Measurements from ENCODE around the gene SLC25A52. TPM values are rescaled to one million over a fixed set of nuclear protein-coding genes. Genes with fewer than 3 reads are reported as not detected.
"Not testable (repeated sequence)": the region's sequence is repeated elsewhere in the genome, so short reads cannot be mapped to it uniquely, and the experiment has no call there.

The SLC25A52 gene
- total RNA-seq, 1 donor from 2014 or later = not detected

- intact Hi-C loops (cut with DNase I) = no loop called here
- Histone ChIP-seq H3K27ac (no peak overlapping the region), H3K9me3 (no peaks in the 10 kb centered on the region), H3K4me3 (no peak overlapping the region), H3K4me1 (no peaks in the 10 kb centered on the region), H3K27me3 (no peaks in the 10 kb centered on the region), H3K36me3 (no peaks in the 10 kb centered on the region)
- no peak for TF ChIP-seq POLR2A (IDR thresholded peaks at IDR 0.05)
- TF ChIP-seq CTCF (IDR thresholded peaks at IDR 0.05) = no peak
- no peak for TF ChIP-seq POLR2AphosphoS5 (IDR thresholded peaks at IDR 0.05; ENCODE audit: insufficient read depth in 1 of 2, low read depth in 1 of 2)
- DNase-seq (ENCODE audit: extremely low spot score in 2 of 2) = no peak
Observed at GRCh38 chr18:31740180-31740579, 20.5 kb downstream of the SLC25A52 start.

DNA sequence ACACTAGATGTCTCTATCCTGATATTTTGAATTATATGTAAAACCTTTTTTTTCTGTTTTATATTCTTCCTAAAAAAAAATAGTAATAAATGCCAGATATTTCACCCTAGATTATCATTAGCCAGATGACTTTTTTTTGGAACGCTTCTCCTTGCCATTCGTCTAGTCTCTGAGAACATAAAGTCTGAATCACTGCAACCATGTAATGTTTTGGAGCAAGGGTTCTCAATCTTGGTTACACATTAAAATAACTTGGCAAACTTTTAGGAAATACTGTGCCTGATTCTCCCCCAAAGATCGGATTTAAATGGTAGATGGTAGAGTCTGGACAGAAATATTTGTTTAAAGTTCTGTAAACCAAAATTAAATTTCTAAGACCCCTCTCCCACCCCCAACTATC lies 21.0 kb downstream of the SLC25A52 start:
- H3K27ac ChIP-seq = no peak overlapping the region
- H3K27me3 ChIP-seq = no peaks in the 10 kb centered on the region
- intact Hi-C loops (cut with DNase I) = no loop called here
- no peak overlapping the region for H3K4me3 ChIP-seq
- H3K9me3 ChIP-seq = no peaks in the 10 kb centered on the region
- no peaks in the 10 kb centered on the region for H3K4me1 ChIP-seq
- H3K36me3 ChIP-seq = no peaks in the 10 kb centered on the region
- no peak for DNase-seq (ENCODE audit: extremely low spot score in 2 of 2)
- TF ChIP-seq POLR2A (IDR thresholded peaks at IDR 0.05) = no peak
- TF ChIP-seq POLR2AphosphoS5 (IDR thresholded peaks at IDR 0.05; ENCODE audit: insufficient read depth in 1 of 2, low read depth in 1 of 2) = no peak
- no peak for TF ChIP-seq CTCF (IDR thresholded peaks at IDR 0.05)

DNA sequence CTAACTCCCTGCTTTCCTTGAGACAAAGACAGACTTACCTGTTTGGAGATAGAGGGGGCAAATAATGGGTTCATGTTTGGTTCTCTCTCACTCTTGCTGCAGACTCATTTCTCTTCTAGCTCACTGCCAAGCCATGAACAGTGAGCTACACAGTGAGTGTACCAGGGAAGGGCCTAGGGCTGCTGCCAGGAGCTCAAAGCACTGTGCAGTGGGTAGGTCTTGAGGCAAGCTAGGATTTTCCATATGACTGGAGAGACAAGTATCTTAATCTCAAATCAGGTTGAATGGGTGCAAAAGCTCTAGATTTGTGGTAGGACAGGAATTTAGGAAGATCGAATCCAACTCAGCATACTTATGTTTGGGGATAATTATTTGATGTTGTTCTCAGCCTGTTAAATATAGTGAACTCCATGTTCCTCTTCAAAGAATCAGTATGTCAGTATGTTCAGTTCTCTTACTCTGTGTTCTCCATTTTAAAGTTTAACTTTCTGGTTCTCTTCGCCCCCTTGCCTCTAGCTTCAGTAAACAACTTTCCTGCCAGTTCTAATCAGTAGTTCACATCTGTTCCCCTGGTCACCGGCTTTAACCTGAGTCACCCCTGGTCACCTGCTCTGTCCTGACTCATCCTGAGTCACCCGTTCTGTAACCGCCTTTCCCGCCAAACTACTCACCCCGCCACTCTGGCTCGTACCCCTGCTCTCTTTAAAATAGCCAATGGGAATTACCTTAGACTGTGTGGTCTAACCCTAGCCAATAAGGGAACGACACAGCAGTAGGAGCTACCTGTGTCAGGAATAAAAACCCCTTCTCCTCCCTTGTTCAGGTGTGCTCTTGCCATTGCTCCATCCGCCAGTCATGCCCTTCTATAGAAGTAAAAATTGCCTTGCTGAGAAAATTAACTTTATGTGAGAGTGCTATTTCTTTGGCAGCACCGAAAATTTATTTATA lies 21.9 kb downstream of the SLC25A52 start:
- Histone ChIP-seq H3K27me3 (no peaks in the 10 kb centered on the region), H3K4me1 (no peaks in the 10 kb centered on the region), H3K36me3 (no peaks in the 10 kb centered on the region), H3K27ac (no peak overlapping the region), H3K4me3 (no peak overlapping the region), H3K9me3 (no peaks in the 10 kb centered on the region)
- intact Hi-C loops (cut with DNase I) = no loop called here
- DNase-seq (ENCODE audit: extremely low spot score in 2 of 2) = no peak
- TF ChIP-seq POLR2A (IDR thresholded peaks at IDR 0.05) = no peak
- TF ChIP-seq CTCF (IDR thresholded peaks at IDR 0.05) = no peak
- no peak for TF ChIP-seq POLR2AphosphoS5 (IDR thresholded peaks at IDR 0.05; ENCODE audit: insufficient read depth in 1 of 2, low read depth in 1 of 2)

GRCh38 chr18:31736630-31737029 lies 24.1 kb downstream of the SLC25A52 start:
- intact Hi-C loops (cut with DNase I) = no loop called here
- H3K4me1 ChIP-seq = no peaks in the 10 kb centered on the region
- H3K9me3 ChIP-seq = no peaks in the 10 kb centered on the region
- H3K27me3 ChIP-seq = no peaks in the 10 kb centered on the region
- no peak overlapping the region for H3K27ac ChIP-seq
- no peak overlapping the region for H3K4me3 ChIP-seq
- no peaks in the 10 kb centered on the region for H3K36me3 ChIP-seq
- TF ChIP-seq CTCF (IDR thresholded peaks at IDR 0.05) (no peak), POLR2A (IDR thresholded peaks at IDR 0.05) (no peak), POLR2AphosphoS5 (IDR thresholded peaks at IDR 0.05; ENCODE audit: insufficient read depth in 1 of 2, low read depth in 1 of 2) (no peak)
- DNase-seq (ENCODE audit: extremely low spot score in 2 of 2) = no peak

DNA sequence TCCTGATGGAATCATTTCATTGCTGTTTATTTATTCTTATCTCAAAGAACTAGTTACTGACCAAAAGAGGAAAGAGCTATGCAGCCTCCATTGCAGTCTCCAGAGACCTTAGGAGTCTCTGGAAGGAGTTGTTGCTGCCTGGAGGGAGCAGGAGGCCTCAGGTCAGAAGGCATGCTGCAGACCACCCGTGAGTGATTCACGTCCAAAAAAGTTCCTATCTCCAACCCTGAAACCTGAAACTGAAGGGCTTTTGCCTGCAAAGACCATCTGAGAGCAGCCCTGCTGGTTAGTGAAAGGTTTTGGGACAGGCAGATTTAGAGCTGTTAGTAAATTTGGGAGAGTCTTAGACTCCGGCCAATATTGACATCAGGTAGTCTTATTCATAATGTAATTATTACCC lies 29.1 kb downstream of the SLC25A52 start:
- no peak overlapping the region for H3K4me3 ChIP-seq

GRCh38 chr18:31729196-31729595 lies 31.5 kb downstream of the SLC25A52 start:
- H3K27ac ChIP-seq; H3K4me3 ChIP-seq; H3K36me3 ChIP-seq; H3K9me3 ChIP-seq; H3K27me3 ChIP-seq; H3K4me1 ChIP-seq; DNase-seq (ENCODE audit: extremely low spot score in 2 of 2): not testable (repeated sequence)
- intact Hi-C loops (cut with DNase I) = loop anchor here (10.0 kb wide), 1 partner anchor 174 kb away; no protein-coding TSS in a partner anchor

More for the DNA sequence above, 29.1 kb downstream of the SLC25A52 start:
- intact Hi-C loops (cut with DNase I) = no loop called here
- Histone ChIP-seq H3K27ac (no peak overlapping the region), H3K27me3 (no peaks in the 10 kb centered on the region), H3K4me1 (no peaks in the 10 kb centered on the region), H3K36me3 (no peaks in the 10 kb centered on the region), H3K9me3 (no peaks in the 10 kb centered on the region)
- no peak for DNase-seq (ENCODE audit: extremely low spot score in 2 of 2)
- no peak for TF ChIP-seq POLR2AphosphoS5 (IDR thresholded peaks at IDR 0.05; ENCODE audit: insufficient read depth in 1 of 2, low read depth in 1 of 2)
- TF ChIP-seq POLR2A (IDR thresholded peaks at IDR 0.05) = no peak
- no peak for TF ChIP-seq CTCF (IDR thresholded peaks at IDR 0.05)
